HG03280 (cell line): ENCODE data around the gene SH3PXD2A.
A peak's percentile ranks its signal among the peaks of the same experiment; 100 is the strongest.

ENCODE experiments used
- ATAC-seq: cut with Tn5 transposase; IDR thresholded peaks from one replicate; pipeline ENCODE4 v1.9.1; 2021; ENCODE audit warnings: mild to moderate bottlenecking, moderate library complexity; ENCODE audit not compliant: unreplicated experiment

The SH3PXD2A gene

GRCh38 chr10:103879409-103879808, 24.0 kb upstream of the SH3PXD2A start:
- no peak for ATAC-seq

DNA sequence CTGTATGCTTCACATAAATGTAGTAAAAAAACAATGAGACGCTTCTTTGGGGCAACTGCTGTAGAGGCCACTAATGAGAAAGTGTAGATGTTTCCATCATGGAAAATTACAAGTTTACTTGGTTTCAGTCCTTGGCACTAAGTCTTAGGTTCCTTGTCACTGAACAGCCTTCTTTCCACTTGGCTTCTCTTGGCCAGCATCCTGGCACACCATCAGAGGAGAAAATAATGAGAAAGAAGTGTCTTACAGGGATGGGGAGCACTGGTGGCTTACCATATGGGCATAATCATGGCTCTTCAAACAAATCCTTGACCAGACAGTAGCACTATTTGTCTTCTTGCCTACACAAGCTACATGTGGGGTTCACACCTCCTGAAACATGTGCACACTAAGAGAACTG, 22.5 kb upstream of the SH3PXD2A start:
- no peak for ATAC-seq

- ATAC-seq: no peak
These were observed 20.8 kb upstream of the SH3PXD2A start for GRCh38 chr10:103876155-103876554.

GRCh38 chr10:103874730-103875129, 19.4 kb upstream of the SH3PXD2A start:
- ATAC-seq: no peak

GRCh38 chr10:103872137-103872931, 17.0 kb upstream of the SH3PXD2A start:
- ATAC-seq: no peak

DNA sequence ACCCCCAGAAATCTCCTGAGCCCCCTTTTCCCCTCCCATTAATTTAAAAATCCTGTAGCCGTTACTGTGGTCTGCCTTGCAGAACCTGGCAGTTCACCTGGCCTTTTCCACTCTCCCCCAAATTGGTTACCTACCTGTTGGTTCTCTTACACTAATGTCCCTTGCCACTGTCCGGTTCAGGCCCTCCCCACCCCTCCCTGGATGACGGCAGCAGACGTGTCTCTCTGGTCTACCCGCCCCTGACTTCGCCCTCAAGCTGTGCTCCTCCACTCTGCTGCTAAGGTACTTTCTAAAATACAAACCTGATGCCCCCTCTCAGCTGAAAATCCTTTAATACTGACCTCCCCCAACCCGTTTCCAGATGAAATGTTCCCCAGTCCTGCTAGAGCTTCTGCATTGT, 15.6 kb upstream of the SH3PXD2A start:
- ATAC-seq: no peak

DNA sequence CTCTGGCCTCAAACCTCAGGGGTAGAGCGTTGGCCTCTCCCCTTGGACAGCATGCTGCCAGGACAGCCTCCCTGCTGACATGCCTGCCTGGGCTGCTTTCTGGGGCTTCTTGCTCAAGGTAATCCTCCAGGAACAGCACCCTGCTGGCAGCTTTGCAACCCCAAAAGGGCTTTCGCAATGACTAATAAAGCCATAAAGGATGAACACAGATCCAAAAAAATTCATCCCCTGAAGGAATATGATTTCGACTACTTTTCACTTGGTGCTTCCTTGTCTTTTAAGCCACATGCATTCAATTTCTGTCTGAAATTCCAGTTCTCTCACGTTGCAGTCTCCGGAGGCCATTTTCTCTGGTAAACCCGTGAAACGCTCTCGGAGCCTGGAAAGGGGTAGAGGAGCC, 15.1 kb upstream of the SH3PXD2A start:
- ATAC-seq: no peak

DNA sequence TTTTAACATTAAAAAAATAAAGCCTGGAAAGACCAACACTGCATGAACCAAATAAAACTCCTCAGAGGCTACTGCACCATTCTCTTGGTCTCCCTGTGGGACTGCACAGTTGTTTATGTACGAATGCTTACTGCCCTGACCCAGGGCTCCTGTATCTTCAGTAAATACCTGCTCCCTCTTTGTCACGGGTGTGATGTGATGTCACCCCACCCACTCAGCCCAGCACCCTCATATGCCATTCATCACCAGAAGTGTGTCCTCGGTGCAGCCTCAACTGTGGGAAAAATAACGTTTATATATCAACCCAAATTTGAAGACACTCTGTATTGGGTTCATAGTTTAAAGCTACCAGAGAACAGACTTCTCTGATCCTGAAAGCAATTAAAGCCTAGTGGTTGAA, 14.0 kb upstream of the SH3PXD2A start:
- ATAC-seq: no peak

DNA sequence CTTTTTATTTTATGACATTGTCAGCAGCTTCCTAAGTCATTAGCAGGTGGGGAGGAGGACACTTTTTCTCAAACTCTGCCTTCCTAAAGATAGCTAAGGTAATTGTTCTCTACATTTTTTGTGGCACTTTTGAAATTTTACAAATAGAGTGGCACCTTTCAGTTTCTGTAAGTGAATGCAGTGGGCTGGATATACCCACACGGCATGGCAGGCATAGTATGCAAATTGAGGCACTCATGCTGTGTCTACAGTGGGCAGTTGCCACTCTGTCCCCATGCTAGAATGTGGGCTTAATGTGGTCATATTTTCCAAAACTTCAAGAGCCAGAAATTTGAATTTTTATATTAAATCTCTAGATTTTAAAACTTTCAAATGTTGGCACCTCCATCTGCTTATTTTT, 12.8 kb upstream of the SH3PXD2A start:
- no peak for ATAC-seq

DNA sequence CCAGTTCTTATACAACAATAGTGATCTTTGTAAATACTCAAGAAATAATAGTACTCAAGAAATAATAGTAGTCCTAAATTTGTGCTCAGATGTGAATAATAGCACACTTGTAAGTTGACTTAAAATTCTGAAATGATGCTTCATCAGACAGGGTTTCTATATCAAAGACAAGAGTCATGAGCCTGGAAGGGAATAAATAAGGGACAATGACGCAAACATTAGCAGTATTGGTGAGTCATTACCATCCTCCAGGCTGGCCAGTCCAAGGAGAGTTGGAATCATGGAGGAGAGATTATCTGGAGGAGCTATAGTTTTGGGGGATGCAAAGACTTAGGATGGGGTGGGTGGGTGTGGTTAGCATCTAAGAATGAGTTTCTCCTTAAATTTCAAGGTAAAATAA, 6.1 kb upstream of the SH3PXD2A start:
- no peak for ATAC-seq

DNA sequence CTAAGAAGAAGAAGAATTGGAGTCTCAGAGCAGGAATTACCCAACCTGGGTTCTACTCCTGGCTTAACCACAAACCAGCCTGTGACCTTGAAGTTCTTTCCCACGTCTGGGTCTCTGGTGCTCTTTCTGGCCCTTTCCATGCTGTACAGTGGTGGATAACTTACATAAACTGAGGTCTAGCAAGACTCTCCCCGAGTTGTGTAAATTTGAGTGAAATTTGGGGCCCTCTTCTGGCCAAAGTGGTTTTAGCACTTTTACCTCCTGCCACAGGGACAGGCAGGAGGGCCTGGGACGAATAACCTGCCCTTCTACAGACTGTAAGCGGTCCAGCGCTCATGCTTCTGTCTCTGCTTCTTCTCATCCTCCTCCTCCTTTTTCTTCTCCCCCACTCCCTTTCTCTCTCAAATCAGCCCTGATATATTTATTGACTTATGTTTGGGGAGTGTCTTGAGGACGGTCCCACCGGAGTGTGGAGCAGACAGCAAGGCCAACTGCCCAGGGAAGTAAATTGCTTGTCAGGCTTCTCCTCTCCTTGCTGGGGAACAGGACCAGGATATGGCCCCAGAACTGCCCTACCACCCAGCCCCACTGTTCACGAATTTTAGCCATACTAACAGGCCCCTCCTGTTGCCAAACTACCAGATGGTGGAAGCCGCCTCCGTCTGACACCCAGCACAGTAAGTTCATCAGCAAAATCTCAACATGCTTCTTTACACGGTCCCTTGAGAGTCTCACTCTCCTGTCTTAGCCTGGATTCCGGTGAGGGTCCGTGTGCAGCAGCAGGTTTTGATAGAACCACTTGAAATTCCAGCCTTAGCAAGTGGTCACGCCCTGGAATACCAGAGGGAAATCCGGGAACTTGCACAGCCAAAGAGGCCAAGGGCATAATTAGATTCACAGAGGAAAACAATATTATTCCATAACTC, 4.0 kb upstream of the SH3PXD2A start:
- ATAC-seq: peak; percentile 65

DNA sequence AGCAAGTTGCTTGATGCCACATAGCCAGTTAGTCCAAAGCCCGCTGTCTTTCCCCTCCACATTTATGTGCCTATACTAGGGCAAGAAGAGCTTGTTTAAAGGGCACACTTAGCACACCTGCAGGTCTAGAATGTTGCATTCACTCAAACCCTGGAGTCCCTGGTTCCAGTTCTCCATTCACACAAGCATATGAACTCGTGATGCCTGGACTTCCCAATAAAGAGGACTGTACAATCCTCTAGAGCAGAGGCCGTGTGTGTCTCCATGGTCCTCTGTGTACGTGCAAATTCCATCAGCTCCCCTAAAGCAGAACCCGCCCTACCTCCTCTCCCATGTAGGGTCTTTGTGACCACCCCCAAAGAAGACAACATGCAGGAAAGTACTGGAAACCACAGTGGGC, 3.0 kb upstream of the SH3PXD2A start:
- ATAC-seq: no peak

DNA sequence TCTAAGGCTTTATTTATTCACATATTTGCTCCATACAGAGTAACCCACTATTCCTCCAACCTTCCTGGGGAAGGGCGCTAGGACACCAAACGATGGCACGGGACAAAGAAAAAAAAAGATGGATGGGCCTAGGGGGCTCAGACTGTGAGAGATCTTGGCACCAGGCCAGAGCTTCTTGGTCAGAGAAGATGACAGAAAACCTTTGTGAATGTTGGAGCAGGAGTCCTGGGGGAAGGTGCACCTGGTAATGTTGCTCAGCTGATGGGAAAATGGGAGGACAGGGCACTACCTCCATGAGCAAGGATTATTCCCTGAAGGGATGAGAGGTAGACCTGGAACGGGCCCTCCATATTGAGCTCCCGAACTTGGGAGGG, 1.4 kb upstream of the SH3PXD2A start:
- ATAC-seq: no peak

DNA sequence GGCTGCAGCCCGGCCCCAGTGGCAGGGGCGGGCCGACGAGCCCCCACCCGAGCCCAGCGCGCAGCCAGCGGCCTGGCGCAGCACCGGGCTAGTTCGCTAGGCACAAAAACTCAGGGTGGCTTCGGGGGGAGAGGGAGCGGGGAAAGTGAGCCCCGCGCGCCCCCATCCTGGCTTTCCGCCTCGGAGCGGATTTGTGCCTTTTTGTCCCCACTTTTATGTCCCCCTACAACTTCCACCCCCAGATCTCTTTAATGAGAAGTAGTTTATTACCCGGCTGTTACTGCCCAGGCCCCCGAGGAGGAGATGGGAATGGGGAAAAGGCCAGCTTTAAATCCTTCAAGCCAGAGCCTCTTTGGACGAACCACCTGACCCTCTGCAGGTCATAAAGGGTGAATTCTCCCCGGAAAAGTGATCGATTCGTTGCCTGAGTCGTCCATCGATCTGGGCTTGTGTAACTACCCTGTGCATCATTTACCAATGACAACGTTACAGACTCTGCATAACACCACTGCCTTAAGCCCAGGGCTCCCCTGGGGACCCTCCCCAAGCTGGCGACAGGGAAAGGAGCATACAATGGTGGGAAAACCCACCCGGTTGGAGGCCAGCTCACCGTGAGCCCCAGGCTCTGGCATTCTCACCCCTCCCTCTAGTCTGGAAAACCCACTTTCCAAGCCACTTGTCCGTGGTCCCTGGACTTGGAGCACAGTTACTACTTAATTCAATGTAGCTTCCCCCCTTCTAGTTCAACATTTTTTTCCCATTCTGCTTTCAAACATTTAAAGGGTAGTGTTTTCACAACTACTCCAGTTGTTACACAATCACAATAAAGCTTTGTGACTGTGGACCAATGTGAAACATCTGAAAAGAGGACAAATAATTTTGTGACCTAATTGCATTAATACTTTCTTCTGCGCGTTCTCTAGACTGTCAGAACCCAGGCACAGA, 748 bp upstream of the SH3PXD2A start:
- ATAC-seq: no peak

GRCh38 chr10:103854686-103855391, 537 bp downstream of the SH3PXD2A start:
- no peak for ATAC-seq

DNA sequence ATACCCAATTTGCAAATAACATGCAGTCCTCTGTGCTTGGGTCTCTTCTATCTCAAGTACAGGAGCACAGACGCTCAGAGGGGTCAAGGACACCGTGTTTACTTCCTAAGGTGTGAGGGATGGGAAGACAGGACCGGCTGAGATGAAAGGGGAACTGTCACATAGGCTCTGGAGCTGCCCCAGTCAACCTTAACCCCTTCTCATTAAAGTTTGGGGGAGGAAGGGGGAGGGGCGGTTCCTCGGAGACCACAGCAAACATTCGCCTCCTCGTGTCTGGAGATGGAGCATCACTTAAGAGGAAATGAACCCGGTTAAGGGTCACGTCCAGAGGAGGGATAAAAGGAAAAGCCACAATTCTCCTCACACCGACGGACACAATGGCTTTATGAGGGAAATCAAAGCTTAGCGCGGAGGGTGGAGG, 1.1 kb downstream of the SH3PXD2A start:
- ATAC-seq: no peak

- no peak for ATAC-seq
These were observed 1.7 kb downstream of the SH3PXD2A start for GRCh38 chr10:103853428-103854264.

DNA sequence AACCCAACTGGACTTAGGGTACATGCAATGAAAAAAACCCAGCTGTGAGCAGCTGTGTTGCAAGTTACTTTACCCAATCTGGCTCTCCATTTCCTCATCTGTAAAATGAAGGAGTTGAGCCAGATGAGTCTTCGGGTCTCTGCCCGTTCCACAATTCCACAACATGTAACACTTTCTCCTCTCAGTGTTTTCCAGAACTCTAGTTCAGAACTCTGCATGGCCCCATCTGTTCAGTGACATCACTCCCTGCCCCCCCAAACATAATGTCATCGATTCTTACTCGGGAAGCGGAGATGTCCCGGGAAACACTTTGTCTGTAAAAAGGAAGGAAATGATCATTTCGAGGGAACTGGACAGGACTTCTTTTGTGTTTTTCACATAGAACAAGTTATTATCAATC, 2.5 kb downstream of the SH3PXD2A start:
- no peak for ATAC-seq

- ATAC-seq: no peak
These were observed 3.1 kb downstream of the SH3PXD2A start for GRCh38 chr10:103852189-103852711.
